Hepatocyte (in vitro differentiated cells): Measurements from ENCODE around the gene EPB41L4B. TPM values are rescaled to one million over a fixed set of nuclear protein-coding genes. Genes with fewer than 3 reads are reported as not detected.

Experiments
- DNase-seq: peaks from one replicate; pipeline ENCODE4 v3.0.0-alpha.2; 2016; ENCODE audit warnings: low spot score
- H2AFZ ChIP-seq: fragments of 200-600 bp; sonication (generic); 2 replicates; pipeline ENCODE4 v1.6.0; 2016; ENCODE audit warnings: antibody characterized with exemption, mild to moderate bottlenecking
- H3K27ac ChIP-seq: fragments of 200-600 bp; sonication (generic); 2 replicates; pipeline ENCODE4 v1.5.1; 2016; ENCODE audit warnings: mild to moderate bottlenecking
- H3K27me3 ChIP-seq: fragments of 200-600 bp; sonication (generic); 2 replicates; pipeline ENCODE4 v1.6.1; 2016
- H3K36me3 ChIP-seq: fragments of 200-600 bp; sonication (generic); replicated peaks from 2 replicates; pipeline ENCODE4 v1.5.1; 2016; ENCODE audit warnings: low read depth; ENCODE audit not compliant: insufficient read depth
- H3K4me1 ChIP-seq: fragments of 200-600 bp; sonication (generic); 2 replicates; pipeline ENCODE4 v1.5.1; 2016; ENCODE audit warnings: mild to moderate bottlenecking, moderate library complexity; ENCODE audit not compliant: insufficient read depth
- H3K4me2 ChIP-seq: fragments of 200-600 bp; sonication (generic); 2 replicates; pipeline ENCODE4 v1.6.0; 2016
- H3K4me3 ChIP-seq: fragments of 200-600 bp; sonication (generic); 2 replicates; pipeline ENCODE4 v1.5.1; 2016; ENCODE audit warnings: mild to moderate bottlenecking
- H3K79me2 ChIP-seq: fragments of 200-600 bp; sonication (generic); 2 replicates; pipeline ENCODE4 v1.6.0; 2017; ENCODE audit warnings: mild to moderate bottlenecking
- H3K9me2 ChIP-seq: fragments of 200-600 bp; sonication (generic); replicated peaks from 2 replicates; pipeline ENCODE4 v1.6.0; 2017; ENCODE audit warnings: mild to moderate bottlenecking; ENCODE audit not compliant: insufficient read depth
- H3K9me3 ChIP-seq: fragments of 200-600 bp; sonication (generic); 2 replicates; pipeline ENCODE4 v1.5.1; 2016; ENCODE audit warnings: low read depth, mild to moderate bottlenecking
- H4K20me1 ChIP-seq: fragments of 200-600 bp; sonication (generic); 2 replicates; pipeline ENCODE4 v1.6.0; 2016; ENCODE audit warnings: mild to moderate bottlenecking; ENCODE audit not compliant: insufficient read depth, poor library complexity, severe bottlenecking
- EZH2 ChIP-seq: fragments of 200-600 bp; sonication (generic); IDR thresholded peaks from 2 replicates; pipeline ENCODE4 v1.6.1; 2016; ENCODE audit warnings: antibody characterized with exemption, mild to moderate bottlenecking, borderline replicate concordance
- EZH2phosphoT487 ChIP-seq: fragments of 200-600 bp; sonication (generic); IDR thresholded peaks from one replicate; pipeline ENCODE4 v1.6.1; 2018; ENCODE audit warnings: antibody characterized with exemption, mild to moderate bottlenecking, low read depth, moderate library complexity; ENCODE audit not compliant: unreplicated experiment, severe bottlenecking
- WGBS: methylation state at CpG from one replicate; pipeline ENCODE4 v1.1.6; 2016; ENCODE audit warnings: low lambda C conversion rate; ENCODE audit errors: missing lambda C conversion rate; 5-methylcytosine and 5-hydroxymethylcytosine counted together
- polyA plus RNA-seq: library from polyadenylated mRNA; unstranded; fragments of >200 nt; fragmentation: Nextera tagmentation; extraction: Ambion mirVana; gene quantifications from 2 replicates; pipeline ENCODE4 v1.2.1, GENCODE V29; 2016
- total RNA-seq: library from RNA; depleted of rRNA; stranded (reverse); fragments of >200 nt; gene quantifications from 2 replicates; pipeline ENCODE4 v1.2.3, GENCODE V29; 2014
- TF ChIP-seq, protein P1 (sequence below): fragments of 200-600 bp; sonication (generic); IDR thresholded peaks from 2 replicates; pipeline ENCODE4 v1.5.1; 2016; ENCODE audit warnings: antibody characterized with exemption, mild to moderate bottlenecking; ENCODE audit not compliant: poor library complexity

Gene EPB41L4B
- total and polyA plus RNA-seq, 2 experiments from 2014 or later, result 11.1 to 20.6 TPM

DNA sequence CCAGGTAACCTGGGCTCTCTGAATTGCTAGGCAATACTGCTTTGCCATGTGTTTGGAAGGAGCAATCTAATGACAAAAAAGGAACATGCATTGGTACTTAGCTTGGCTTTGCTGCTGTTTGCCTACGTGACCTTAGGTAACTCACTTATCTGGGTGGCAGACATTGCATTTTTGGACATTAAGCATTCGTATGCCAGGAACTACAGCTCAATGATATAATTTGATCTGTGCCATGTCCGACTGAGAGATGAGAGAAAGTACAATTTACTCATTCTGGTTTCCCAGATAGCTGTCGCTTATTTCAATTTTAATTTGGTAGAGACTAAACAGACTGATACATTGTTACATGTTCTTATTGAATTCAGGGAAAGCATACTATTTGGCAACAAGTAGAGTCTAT is 90.6 kb downstream of the EPB41L4B start:
- no peaks in the 10 kb centered on the region for H4K20me1 ChIP-seq
- H3K79me2 ChIP-seq, result no peaks in the 10 kb centered on the region
- no peaks in the 10 kb centered on the region for H3K36me3 ChIP-seq
- H3K4me1 ChIP-seq, result no peaks in the 10 kb centered on the region
- no peaks in the 10 kb centered on the region for H3K9me3 ChIP-seq
- H3K27ac ChIP-seq, result no peak overlapping the region
- no peak overlapping the region for H3K4me3 ChIP-seq
- H3K4me2 ChIP-seq, result no peak overlapping the region
- H3K9me2 ChIP-seq, result no peaks in the 10 kb centered on the region
- 96% methylated on average over 4 of the region's 4 CpGs for WGBS
- DNase-seq, result no peak
- no peaks in the 10 kb centered on the region for H3K27me3 ChIP-seq
- TF ChIP-seq, protein P1, sequence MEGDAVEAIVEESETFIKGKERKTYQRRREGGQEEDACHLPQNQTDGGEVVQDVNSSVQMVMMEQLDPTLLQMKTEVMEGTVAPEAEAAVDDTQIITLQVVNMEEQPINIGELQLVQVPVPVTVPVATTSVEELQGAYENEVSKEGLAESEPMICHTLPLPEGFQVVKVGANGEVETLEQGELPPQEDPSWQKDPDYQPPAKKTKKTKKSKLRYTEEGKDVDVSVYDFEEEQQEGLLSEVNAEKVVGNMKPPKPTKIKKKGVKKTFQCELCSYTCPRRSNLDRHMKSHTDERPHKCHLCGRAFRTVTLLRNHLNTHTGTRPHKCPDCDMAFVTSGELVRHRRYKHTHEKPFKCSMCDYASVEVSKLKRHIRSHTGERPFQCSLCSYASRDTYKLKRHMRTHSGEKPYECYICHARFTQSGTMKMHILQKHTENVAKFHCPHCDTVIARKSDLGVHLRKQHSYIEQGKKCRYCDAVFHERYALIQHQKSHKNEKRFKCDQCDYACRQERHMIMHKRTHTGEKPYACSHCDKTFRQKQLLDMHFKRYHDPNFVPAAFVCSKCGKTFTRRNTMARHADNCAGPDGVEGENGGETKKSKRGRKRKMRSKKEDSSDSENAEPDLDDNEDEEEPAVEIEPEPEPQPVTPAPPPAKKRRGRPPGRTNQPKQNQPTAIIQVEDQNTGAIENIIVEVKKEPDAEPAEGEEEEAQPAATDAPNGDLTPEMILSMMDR, result no peak
- no peak for TF ChIP-seq EZH2
- TF ChIP-seq EZH2phosphoT487, result no peak
- no peak overlapping the region for H2AFZ ChIP-seq

DNA sequence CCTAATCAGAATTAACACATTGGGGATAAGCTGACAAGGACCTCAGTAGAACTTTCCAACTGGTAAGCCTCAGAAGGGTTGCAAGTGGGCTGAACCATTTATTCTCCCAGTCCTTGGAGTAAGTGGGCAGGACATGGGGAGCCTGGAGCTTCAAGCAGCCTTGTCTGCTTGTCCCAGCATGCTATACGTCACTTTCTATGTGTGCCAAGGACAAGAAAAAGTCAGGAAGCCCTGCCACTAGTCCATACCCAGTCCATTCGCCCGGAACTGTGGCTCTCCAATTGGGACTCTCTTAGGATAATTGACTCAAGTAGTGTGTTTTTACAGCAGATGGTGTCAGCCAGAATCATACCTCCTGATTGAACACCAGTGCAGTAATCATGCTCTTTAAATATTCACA is 91.2 kb downstream of the EPB41L4B start:
- 96% methylated on average over 3 of the region's 3 CpGs for WGBS
- H4K20me1 ChIP-seq, result no peaks in the 10 kb centered on the region
- DNase-seq, result no peak
- no peaks in the 10 kb centered on the region for H3K27me3 ChIP-seq
- H3K4me1 ChIP-seq, result no peaks in the 10 kb centered on the region
- no peak for TF ChIP-seq EZH2phosphoT487
- TF ChIP-seq, protein P1, result no peak
- no peak for TF ChIP-seq EZH2
- H3K79me2 ChIP-seq, result no peaks in the 10 kb centered on the region
- no peaks in the 10 kb centered on the region for H3K9me2 ChIP-seq
- no peak overlapping the region for H2AFZ ChIP-seq
- no peak overlapping the region for H3K27ac ChIP-seq
- H3K9me3 ChIP-seq, result no peaks in the 10 kb centered on the region
- H3K4me3 ChIP-seq, result no peak overlapping the region
- no peaks in the 10 kb centered on the region for H3K36me3 ChIP-seq
- no peak overlapping the region for H3K4me2 ChIP-seq

DNA sequence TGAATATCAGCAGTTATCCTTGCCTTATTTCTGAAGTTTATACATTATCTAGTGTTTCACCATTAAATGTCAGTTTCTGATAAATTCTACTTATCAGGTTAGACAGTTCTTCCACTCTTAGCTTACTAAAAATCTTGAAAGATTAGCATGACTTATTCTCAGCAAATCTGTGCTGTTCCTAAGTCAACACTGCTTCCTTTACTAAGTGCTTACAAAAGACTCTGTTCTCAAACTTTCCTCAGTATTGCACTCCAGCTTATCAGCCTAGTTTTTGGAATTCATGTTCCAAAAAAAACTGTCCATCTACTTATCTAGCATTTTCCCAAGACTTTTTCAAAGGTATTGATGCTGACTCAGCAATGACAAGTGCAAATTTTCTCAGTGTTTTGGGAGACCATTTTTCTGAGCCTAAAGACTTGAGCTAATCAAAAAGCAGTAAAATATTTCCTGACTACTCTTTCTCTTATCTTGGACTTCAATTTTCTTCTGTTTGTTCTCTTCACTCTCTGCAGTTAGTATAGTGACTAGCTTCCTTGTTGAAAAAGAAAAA is 92.7 kb downstream of the EPB41L4B start:
- TF ChIP-seq EZH2phosphoT487 (no peak), EZH2 (no peak)
- TF ChIP-seq, protein P1, result no peak
- Histone ChIP-seq H3K79me2 (no peaks in the 10 kb centered on the region), H3K9me2 (no peaks in the 10 kb centered on the region)

DNA sequence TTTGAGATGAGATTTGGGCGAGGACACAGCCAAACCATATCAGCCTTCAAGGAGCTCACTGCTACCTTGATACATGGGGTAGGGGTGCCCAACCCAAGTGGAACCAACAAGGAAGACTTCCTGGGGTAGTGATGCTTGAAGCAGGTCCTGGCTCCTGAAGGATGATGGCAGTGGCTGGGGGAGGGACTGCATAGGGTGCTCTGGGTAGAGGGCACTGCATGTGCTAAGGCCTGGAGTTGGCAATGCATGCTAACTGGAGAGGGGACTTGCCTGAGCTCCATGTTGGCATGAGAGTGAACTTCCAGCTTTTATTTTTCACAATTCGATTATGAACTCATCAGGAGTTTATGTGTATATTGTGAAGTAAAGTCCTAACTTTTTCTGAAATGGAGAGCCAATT is 95.2 kb downstream of the EPB41L4B start:
- Histone ChIP-seq H3K4me1 (no peaks in the 10 kb centered on the region), H2AFZ (no peak overlapping the region), H3K4me2 (no peak overlapping the region), H3K27ac (no peak overlapping the region), H3K9me3 (no peaks in the 10 kb centered on the region), H3K9me2 (no peaks in the 10 kb centered on the region), H3K36me3 (no peaks in the 10 kb centered on the region), H3K4me3 (no peak overlapping the region), H4K20me1 (no peaks in the 10 kb centered on the region), H3K79me2 (no peaks in the 10 kb centered on the region), H3K27me3 (no peaks in the 10 kb centered on the region)
- WGBS, result 81% methylated on average over 2 of the region's 2 CpGs
- no peak for DNase-seq
- TF ChIP-seq, protein P1, result no peak
- TF ChIP-seq EZH2, result no peak
- TF ChIP-seq EZH2phosphoT487, result no peak

More for the DNA sequence above, 92.7 kb downstream of the EPB41L4B start:
- H3K36me3 ChIP-seq, result no peaks in the 10 kb centered on the region
- H3K9me3 ChIP-seq, result no peaks in the 10 kb centered on the region
- H3K4me1 ChIP-seq, result no peaks in the 10 kb centered on the region
- no peak overlapping the region for H3K27ac ChIP-seq
- H3K4me2 ChIP-seq, result no peak overlapping the region
- no peaks in the 10 kb centered on the region for H3K27me3 ChIP-seq
- H2AFZ ChIP-seq, result no peak overlapping the region
- H4K20me1 ChIP-seq, result no peaks in the 10 kb centered on the region
- no peak for DNase-seq
- no peak overlapping the region for H3K4me3 ChIP-seq
